GM18511 (cell line): ENCODE results near the gene APOA5.
"Not testable (repeated sequence)": the region's sequence is repeated elsewhere in the genome, so short reads cannot be mapped to it uniquely, and the experiment has no call there.

Source experiments
- ATAC-seq: cut with Tn5 transposase; IDR thresholded peaks from one replicate; pipeline ENCODE4 v1.9.1; 2021; ENCODE audit warnings: mild to moderate bottlenecking, moderate library complexity; ENCODE audit not compliant: unreplicated experiment

APOA5 gene

DNA sequence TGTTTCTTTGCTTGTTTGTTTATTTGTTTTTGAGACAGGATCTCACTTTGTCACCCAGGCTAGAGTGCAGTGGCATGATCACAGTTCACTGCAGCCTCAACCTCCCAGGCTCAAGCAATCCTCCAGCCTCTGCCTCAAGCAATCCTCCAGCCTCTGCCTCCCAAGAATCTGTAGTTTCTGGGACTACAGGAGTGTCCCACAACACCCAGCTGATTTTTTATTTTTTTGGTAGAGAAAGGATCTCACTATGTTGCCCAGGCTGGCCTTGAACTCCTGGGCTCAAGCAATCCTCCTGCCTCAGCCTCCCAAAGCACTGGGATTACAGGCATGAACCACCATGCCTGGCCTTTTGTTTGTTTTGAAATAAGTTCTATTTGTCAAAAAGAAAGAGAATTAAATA, 10.0 kb upstream of the APOA5 start:
- ATAC-seq: not testable (repeated sequence)

DNA sequence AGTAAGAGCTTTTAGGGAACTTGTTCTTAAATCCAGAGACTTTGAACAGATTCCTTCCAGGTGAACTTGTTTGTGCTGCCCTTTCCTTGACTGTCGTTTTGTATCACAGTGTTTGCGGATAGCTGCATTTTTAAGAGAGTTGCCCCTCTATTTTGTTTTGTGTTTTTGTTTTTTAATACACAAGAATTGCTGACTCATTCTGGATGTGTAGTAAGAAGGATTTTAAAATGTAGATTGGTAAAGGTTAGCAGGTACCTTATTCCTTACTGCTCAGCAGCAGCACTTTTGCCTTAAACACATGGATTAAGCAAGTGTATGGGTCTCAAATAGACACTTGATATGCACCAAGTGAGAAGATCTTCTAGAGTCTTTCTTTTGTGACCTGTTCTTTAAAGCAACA, 8.9 kb upstream of the APOA5 start:
- ATAC-seq: no peak

DNA sequence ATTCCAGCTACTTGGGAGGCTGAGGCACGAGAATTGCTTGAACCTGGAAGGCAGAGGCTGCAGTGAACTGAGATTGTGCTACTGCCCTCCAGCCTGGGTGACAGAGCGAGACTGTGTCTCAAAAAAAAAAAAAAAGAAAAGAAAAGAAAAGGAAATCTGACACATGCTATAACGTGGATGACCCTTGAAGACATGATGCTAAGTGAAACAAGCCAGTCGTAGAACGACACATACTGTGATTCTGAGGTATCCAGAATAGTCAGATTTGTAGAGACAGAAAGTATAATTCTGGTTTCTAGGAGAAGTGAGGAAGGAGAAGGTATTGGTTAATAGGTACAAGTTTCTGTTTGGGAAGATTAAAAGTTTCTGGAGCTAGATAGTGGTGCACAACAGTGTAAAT, 6.7 kb upstream of the APOA5 start:
- no peak for ATAC-seq

DNA sequence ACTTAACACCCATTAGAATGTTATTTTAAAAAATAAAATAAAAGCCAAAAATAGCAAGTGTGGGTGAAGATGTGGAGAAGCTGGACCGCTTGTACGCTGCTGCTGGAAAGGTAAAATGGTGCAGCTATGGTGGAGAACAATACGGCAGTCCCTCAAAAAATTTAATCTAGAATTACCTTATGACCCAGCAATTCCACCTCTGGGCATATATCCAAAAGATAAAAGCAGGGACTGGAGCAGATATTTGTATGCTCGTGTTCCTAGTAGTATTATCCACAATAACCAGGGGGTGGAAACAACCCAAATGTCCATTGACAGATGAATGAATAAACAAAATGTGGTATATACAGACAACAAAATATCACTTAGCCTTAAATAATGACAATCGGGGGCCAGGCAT, 6.1 kb upstream of the APOA5 start:
- no peak for ATAC-seq

DNA sequence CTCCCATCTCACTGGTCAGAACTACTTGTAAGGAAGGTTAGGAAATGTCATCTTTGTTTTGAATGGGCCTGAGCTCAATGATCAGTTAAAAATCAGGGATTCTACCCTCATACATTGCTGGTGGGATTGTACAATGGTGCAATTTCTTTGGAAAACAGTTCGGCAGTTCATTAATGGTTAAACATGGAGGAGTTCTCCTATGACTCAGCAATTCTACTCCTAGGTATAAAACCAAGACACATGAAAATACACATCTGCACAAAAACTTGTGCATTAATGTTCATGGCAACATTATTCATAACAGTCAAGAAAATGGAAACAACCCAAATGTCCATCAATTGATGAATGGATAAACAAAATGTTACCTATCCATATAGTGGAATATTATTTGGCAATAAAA, 4.9 kb upstream of the APOA5 start:
- no peak for ATAC-seq

DNA sequence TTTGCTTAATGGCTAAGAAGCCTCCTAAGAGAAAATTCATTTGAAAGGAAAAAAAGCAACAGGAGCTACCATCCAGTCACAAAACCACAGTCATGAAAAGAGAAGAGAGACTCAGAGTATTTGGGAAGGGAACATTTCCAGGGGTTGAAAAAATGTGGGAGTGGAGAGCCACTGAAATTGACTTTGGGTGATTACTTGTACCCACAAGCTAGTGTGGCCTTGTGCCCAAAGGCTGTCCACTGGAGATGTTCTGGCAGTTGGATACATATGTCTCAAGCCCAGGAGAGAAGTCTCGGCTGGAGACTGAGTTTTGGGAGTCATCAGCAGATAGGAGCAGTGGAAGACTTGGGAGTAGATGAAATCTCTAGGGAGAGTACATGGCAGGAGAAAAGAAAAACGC, 3.2 kb upstream of the APOA5 start:
- no peak for ATAC-seq

DNA sequence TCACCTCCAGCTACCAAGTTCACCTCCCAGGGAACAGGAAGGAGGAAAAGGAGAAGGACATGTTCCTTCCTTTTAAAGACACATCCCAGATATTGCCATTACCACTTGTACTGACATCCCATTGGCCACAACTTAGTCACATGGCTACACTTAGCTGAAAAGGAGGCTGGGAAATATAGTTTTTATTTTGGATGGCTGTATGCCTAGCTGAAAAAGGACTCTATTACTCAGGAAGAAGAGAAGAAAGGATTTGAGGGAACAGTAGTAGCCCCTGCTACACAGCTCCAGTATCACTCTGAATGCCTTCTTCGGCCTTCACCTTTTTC, 2.1 kb upstream of the APOA5 start:
- no peak for ATAC-seq

DNA sequence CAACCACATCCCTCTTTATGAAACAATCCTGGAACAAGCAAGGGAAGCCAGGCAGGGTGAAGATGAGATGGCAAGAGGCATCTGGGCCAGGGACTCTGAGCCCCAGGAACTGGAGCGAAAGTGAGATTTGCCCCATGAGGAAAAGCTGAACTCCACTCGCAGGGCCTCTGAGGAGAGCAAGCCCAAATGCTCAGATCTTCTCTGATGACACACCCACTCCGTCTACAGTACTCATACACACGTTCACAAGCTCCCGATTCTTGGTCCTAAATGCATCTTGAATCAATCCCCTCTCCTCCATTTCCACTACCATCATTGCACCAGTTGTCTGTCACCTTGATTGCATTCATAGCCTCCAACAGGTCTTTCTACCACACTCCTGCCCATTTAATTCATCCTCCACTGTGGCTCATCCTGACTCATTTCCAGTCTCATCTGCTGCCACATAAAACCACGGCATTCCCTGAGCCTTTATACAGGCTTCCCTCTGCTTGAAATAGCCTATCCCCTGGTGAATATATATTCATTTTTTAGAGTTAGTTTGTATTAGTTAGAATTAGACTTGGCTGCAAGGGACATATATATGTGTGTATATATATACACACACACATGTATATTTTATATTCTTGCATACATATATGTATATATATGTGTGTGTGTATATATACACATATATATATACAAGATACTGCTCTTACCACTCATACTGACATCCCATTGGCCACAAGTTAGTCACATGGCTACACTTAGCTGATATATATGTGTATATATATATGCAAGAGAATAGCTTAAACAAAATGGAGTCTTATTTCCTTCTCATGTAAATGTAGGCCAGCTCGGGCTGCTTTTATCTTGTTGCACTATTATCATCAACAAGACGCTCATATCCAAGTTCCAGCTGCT, 1.4 kb upstream of the APOA5 start:
- no peak for ATAC-seq

DNA sequence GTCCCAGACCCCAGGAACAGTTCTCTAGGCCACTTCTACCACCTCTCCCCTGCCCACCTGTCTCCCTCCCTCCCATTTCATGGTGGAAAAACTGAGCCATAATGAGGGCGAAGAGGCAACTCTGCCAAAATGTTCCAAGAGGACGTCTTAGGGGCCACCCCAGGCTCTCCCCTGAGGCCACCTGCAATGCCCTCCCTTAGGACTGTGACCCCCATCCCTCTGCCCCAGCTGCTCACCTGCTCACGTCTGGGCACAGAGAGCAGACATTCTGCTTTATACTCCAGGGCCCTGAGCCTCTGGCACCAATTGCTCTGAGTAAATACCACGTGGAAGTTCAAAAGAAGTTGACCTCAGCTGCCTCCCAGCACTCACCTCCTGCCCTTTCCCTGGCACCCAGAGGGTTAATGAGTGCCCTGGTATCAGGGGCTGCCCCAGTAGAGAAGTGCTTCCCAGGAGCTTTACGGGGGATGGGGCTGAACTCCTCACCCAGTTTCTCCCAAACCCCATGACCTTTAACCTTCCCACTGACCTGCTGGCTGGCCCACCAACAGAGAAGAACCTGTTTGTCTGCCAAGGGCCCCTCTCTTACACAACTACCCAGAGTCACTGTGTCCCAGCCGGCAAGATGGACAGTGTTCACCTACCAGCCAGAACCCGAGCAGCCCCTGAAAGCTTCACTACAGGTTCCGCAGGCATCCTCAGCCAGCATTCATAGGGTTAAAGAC, 627 bp upstream of the APOA5 start:
- no peak for ATAC-seq

DNA sequence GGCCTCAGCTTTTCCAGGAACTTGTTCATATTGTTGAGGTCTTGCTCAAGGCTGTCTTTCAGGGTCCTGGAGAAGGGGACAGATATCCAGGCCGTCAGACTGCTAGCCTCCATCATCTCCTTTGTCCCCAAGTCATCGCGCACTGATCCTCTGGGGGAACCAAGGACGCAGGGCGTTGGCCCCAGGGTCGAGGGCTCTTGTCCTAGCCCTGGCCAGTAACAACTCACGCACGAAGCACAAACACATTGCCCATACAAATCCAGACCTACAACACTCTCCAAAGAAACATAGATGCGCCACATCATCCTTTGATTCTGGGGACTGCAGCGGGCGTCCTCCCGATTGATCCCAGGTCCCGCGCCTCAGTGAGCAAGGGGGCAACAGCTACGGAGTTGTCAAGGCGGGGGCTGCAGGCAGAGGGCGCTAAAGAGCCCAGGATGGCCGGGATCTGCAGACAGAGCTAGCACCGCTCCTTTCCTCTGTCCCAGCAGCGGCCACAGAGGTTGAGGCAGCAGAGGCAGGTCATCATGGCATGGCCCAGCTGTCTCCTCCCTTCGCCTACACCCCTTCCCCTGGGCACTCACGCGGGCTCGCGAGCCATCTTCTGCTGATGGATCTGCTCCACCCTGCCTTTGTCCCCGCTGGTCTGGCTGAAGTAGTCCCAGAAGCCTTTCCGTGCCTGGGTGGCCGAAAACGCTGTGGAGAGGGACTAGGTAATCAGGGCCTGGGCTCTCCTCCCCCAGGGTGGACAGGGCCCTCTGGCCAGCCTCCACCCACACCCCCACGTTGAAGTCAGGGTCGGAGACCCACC, 472 bp downstream of the APOA5 start:
- ATAC-seq: peak; percentile 38

DNA sequence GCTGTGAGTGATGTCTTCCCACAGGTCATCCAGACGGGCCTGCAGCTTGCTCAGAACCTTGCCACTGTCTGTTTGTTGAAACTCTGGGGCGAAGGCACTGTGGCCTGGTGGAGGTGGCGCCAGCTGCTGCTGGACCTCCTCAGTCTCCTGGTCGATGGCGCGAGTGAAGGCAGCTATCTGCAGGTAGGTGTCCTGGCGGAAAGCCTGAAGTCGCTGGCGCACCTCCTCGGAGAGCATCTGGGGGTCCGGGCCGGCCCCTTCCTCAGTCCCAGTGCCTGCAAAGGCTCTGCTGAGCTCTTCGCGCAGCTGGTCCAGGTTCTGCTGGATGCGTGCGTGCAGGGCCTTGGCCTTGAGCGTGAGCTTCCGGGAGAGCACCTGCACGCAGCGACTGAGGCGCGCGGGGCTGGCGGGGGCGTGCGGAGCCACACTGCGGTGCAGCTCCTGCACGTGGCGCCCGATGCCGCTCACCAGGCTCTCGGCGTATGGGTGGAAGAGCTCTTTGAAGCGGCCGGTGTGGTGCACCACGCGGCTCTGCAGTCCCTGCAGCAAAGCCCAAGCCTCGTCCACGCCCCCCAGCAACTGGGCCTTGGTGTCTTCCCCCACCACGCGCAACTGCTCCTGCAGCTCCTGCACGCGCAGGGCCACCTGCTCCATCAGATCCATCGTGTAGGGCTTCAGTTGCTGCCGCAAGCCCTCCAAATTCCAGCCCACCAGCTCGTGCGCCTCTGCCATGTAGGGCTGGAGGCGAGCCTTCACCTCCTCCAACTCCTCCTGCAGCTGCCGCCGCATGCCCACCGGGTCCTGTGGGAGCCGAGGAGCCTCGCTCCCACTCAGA, 1.3 kb downstream of the APOA5 start:
- no peak for ATAC-seq

DNA sequence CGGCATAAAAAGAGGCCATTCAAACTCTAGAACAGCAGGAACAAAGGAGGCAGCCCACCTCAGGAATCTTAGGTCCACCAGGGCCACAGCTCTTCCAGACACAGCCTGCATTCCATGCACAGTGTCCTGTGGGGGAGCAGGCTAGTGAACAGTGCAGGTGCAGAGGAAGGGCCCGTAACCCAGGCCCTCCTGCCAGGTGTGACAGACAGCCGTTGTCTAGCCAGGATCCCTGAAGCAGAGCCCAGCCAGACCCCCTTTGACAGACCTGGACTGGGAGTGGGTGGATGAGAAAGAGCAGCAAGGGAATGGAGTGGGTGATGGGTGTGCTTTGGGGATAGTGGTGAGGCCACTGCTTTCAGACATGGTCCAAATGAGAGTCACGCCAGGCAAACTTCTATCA, 2.7 kb downstream of the APOA5 start:
- no peak for ATAC-seq

DNA sequence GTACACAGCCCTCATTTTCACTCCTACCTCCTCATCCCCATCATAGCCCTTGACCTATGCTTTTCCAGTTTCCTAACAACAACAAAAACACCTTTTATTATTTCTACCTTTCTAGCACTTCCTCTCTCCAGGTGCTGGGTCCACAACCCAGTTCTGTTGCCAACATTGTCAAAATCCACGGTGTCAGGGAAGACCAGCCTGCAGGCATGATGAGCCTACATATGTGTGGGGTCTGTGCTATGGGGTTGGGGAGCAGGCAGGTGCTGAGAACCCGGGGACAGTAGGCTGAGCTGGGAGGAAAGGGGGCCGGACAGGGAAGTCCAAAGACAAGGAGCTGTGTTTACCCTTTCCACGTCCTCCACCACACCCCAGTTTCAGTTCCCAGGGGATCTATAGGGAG, 3.1 kb downstream of the APOA5 start:
- no peak for ATAC-seq

DNA sequence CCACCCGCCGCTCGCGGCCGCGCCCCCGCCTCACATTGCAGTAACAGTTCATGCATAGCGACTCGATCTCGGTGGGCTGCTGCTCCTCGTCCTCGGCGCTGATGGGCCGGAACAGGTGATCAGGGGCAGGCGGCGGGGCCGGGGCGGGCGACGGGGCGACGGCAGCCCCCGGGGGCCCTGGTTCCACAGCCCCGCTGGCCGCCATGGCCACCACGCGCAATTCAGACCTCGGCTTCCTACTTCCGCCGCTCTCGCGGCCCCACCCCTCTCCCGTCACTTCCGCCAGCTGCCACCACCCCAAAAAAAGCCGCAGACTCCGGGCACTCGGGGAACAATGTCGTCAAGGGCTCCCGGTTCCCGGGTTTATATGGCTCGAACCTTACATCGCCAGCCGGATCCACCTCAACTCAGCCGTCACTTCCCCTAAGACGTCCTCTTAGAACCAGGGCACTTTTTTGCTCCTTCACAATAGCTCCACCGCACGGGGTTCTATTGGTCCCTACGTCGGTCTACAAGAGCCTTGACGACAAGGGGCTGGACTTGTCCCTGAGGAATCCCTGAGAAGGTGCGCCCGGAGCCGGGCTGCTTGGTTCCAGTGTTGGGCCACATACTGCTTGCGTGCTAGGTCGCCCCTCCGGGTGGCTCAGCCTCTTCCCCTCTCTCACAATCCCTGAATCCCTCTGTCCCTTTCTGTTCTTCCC, 3.7 kb downstream of the APOA5 start, which contains the start of gene ZPR1:
ZPR1 (minus strand) TSS at position 238 of the 701 bp plus-strand sequence; CDS start at position 205, 33 bp downstream.
- peak; percentile 94 for ATAC-seq

DNA sequence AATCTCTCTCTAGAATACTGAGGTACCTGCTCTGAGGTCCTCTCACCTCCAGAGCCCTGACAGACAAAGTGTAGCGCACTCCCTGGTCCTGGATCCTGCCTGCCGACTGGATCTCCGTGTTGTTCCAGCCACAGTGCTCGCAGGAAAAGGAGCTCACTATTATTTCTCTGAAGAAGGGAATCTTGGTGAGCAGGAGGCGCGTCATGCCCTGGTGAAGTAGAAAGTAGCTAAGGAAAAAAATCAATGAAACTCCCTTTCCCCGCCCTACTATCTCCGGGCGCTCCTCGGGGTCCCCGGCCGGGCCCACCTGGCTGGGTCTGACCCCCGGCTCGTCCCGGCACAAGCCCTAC, 4.3 kb downstream of the APOA5 start:
- ATAC-seq: peak; percentile 15

DNA sequence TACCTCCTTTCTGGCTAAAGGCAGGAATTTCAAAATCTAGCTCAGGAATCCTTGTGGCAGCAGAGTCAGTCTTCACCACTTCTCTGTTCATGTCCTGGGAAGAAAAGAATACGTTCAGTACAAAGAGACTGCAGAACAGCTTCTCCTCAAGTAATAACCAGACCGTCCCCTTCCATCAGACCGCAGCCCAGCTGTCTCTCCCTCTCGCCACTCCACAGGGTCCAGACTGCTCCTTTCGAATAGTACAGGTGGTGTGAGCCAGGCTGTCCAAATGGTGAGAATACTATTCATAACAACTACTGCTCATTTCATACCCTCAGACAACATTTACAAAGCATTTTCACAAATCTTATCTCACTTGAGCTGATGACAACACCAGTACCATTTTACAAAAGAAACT, 4.7 kb downstream of the APOA5 start:
- ATAC-seq: no peak

DNA sequence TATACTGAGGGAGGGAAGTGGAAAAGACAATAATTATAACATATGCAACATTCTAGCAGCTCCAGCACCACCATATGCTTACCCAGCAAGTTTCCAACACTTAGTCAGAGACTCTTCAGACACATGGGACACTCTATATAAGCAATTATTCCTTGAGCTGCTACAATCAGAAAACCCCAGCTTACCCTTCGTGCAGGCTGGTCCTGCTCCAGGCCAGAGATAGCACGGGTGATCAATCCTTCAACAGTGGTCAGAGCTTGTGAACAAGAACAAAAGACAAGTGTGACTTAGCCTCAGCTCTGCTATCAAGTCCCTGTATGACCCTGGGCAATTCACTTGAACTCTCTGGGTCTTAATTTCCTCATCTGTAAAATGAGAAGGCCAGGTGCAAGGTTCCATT, 5.4 kb downstream of the APOA5 start:
- no peak for ATAC-seq

DNA sequence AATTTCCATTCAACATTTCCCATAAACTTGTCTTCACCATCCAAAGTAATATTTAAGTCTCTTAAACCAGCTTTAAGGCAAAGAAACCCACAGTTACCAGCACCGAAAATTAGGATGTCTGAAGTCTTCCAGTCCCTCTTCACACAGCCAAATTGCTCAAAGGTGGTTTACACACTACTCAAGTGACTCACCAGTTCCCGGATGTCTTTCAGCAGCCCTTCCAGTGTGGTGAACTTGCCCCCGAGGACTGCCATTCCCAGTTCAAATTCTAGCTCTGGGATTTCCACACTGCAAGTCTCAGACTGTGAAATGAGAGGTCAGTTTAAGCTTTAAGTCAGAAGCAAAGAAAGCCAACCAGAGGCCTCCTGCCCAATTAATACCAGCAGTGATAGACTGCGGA, 9.0 kb downstream of the APOA5 start:
- ATAC-seq: no peak

DNA sequence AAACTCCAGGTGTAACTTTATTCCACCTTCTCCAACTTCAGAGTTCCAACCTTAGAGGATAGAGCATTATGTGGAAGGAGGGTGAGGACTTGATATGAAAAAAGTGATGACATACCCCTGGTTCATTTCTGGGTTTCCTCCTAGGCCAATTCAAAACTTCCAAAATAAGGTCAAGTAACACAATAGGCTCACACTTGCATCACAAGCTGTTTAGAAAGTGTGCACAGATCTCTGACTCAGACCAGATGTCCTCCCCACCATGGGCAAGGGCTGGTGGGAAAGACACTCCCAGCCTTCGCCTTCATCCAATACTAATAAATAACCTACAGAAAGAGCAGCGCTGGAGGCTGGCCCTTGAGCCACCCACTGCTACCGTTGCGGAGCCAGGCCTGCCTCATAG, 13.1 kb downstream of the APOA5 start:
- no peak for ATAC-seq

DNA sequence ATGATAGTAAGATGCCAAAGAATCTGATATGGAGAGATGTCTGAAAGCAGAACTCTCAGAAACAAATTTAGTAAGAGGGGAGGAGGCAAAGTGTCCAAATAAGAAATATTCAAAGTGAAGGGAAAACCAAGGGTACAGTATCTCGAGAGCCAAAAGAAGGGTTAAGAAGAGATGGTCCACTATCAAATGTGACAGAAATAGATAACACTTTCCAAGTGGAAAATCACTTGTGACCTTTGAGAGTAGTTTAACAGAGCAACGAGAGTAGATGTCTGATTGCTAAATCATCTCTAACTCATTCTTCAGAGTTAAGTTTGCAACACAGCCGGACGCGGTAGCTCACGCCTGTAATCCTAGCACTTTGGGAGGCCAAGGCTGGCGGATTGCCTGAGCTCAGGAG, 14.6 kb downstream of the APOA5 start:
- ATAC-seq: no peak
